ENCODE results near the gene MRPL52. TPM values are rescaled to one million over a fixed set of nuclear protein-coding genes. Genes with fewer than 3 reads are reported as not detected.
A peak's percentile ranks its signal among the peaks of the same experiment; 100 is the strongest.

MRPL52 gene
- total RNA-seq, 2 experiments from 2014 or later: 101 to 112 TPM

GRCh38 chr14:22872033-22872832 is 42.5 kb downstream of the MRPL52 start:
- H3K4me1 Mint-ChIP-seq: peaks cover 26% of the 10 kb centered on the region
- ChIA-PET POLR2A (no interaction called here), CTCF (interaction anchor here (0.6 to 5.2 kb wide), 23 partner anchors 10 to 354 kb away, joined by 3 to 50 read pairs (median 5); partner anchors contain the start of gene REM2)
- peaks cover 31% of the 10 kb centered on the region for H3K36me3 Mint-ChIP-seq (ENCODE audit: low read depth)
- H3K27ac Mint-ChIP-seq: peak overlapping the region; percentile 99
- no peaks in the 10 kb centered on the region for H3K9me3 Mint-ChIP-seq
- peak overlapping the region; percentile 89 for H3K4me3 Mint-ChIP-seq
- DNase-seq: peak; percentile 76
- no peaks in the 10 kb centered on the region for H3K27me3 Mint-ChIP-seq

DNA sequence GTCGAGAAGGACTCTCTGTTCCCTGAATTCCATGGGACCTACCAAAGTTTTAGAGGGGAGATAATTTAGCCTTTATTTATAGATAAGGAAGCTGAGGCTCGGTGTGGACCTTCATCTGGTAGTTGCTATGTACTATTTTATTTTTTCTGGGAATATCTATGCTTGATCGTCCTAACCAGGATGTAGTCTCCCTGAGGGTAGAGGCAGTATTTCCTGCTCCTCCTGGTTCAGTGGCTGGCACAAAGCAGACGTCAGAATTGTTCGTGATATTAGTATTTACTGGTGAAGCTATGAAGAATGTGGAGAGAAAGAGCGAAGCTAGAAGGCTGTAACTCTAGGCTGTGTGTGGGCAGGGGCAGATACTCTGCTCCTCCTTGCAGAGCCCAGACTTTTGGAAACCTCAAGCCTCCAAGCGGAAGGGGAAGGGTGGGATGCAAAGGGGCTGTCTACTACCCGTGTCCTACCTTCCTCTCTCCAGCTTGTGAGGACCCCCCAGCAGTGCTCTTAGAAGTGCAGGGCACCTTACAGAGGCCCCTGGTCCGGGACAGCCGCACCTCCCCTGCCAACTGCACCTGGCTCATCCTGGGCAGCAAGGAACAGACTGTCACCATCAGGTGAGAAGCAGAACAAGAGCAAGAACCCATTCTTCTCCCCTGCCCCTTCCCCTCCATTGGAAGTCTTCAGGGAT is 43.3 kb downstream of the MRPL52 start:
- Mint-ChIP-seq H3K9me3 (no peaks in the 10 kb centered on the region), H3K4me1 (peaks cover 26% of the 10 kb centered on the region), H3K27ac (peak overlapping the region; percentile 91), H3K36me3 (ENCODE audit: low read depth) (peaks cover 33% of the 10 kb centered on the region), H3K4me3 (peak overlapping the region; percentile 89), H3K27me3 (no peaks in the 10 kb centered on the region)
- CTCF ChIA-PET: interaction anchor here (0.6 to 5.2 kb wide), 17 partner anchors 9 to 354 kb away, joined by 3 to 50 read pairs (median 5); partner anchors contain the start of gene REM2
- no peak for DNase-seq
- POLR2A ChIA-PET: no interaction called here

DNA sequence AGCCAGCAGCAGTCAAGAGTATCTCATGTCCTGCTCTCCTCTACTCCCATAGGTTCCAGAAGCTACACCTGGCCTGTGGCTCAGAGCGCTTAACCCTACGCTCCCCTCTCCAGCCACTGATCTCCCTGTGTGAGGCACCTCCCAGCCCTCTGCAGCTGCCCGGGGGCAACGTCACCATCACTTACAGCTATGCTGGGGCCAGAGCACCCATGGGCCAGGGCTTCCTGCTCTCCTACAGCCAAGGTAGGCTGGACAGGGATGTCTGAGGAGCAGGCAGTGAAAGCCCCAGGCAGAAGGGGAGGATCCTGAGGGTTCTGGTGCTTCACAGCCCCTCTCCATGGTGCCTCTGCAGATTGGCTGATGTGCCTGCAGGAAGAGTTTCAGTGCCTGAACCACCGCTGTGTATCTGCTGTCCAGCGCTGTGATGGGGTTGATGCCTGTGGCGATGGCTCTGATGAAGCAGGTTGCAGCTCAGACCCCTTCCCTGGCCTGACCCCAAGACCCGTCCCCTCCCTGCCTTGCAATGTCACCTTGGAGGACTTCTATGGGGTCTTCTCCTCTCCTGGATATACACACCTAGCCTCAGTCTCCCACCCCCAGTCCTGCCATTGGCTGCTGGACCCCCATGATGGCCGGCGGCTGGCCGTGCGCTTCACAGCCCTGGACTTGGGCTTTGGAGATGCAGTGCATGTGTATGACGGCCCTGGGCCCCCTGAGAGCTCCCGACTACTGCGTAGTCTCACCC is 45.5 kb downstream of the MRPL52 start:
- Mint-ChIP-seq H3K4me3 (no peak overlapping the region), H3K4me1 (peaks cover 25% of the 10 kb centered on the region), H3K27me3 (no peaks in the 10 kb centered on the region), H3K9me3 (no peaks in the 10 kb centered on the region), H3K36me3 (ENCODE audit: low read depth) (peaks cover 40% of the 10 kb centered on the region), H3K27ac (peak overlapping the region; percentile 14)
- POLR2A ChIA-PET: no interaction called here
- DNase-seq: no peak
- CTCF ChIA-PET: interaction anchor here (1.4 to 5.2 kb wide), 4 partner anchors 10 to 44 kb away, joined by 4 to 50 read pairs (median 20); no protein-coding TSS in a partner anchor

DNA sequence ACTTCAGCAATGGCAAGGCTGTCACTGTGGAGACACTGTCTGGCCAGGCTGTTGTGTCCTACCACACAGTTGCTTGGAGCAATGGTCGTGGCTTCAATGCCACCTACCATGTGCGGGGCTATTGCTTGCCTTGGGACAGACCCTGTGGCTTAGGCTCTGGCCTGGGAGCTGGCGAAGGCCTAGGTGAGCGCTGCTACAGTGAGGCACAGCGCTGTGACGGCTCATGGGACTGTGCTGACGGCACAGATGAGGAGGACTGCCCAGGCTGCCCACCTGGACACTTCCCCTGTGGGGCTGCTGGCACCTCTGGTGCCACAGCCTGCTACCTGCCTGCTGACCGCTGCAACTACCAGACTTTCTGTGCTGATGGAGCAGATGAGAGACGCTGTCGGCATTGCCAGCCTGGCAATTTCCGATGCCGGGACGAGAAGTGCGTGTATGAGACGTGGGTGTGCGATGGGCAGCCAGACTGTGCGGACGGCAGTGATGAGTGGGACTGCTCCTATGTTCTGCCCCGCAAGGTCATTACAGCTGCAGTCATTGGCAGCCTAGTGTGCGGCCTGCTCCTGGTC is 46.1 kb downstream of the MRPL52 start:
- Mint-ChIP-seq H3K9me3 (no peaks in the 10 kb centered on the region), H3K36me3 (ENCODE audit: low read depth) (peaks cover 40% of the 10 kb centered on the region), H3K27me3 (no peaks in the 10 kb centered on the region), H3K27ac (no peak overlapping the region), H3K4me3 (no peak overlapping the region), H3K4me1 (peaks cover 18% of the 10 kb centered on the region)
- no peak for DNase-seq
- CTCF ChIA-PET: interaction anchor here (1.0 to 1.4 kb wide), 3 partner anchors 11 to 25 kb away, joined by 3 to 4 read pairs (median 3); no protein-coding TSS in a partner anchor
- POLR2A ChIA-PET: no interaction called here

- Mint-ChIP-seq H3K27ac (no peak overlapping the region), H3K4me1 (peaks cover 16% of the 10 kb centered on the region), H3K36me3 (ENCODE audit: low read depth) (peaks cover 40% of the 10 kb centered on the region), H3K9me3 (no peaks in the 10 kb centered on the region), H3K4me3 (no peak overlapping the region), H3K27me3 (peaks cover 5% of the 10 kb centered on the region)
- POLR2A ChIA-PET: no interaction called here
- no peak for DNase-seq
- CTCF ChIA-PET: no interaction called here
Measured at GRCh38 chr14:22877000-22877501, 47.4 kb downstream of the MRPL52 start.

DNA sequence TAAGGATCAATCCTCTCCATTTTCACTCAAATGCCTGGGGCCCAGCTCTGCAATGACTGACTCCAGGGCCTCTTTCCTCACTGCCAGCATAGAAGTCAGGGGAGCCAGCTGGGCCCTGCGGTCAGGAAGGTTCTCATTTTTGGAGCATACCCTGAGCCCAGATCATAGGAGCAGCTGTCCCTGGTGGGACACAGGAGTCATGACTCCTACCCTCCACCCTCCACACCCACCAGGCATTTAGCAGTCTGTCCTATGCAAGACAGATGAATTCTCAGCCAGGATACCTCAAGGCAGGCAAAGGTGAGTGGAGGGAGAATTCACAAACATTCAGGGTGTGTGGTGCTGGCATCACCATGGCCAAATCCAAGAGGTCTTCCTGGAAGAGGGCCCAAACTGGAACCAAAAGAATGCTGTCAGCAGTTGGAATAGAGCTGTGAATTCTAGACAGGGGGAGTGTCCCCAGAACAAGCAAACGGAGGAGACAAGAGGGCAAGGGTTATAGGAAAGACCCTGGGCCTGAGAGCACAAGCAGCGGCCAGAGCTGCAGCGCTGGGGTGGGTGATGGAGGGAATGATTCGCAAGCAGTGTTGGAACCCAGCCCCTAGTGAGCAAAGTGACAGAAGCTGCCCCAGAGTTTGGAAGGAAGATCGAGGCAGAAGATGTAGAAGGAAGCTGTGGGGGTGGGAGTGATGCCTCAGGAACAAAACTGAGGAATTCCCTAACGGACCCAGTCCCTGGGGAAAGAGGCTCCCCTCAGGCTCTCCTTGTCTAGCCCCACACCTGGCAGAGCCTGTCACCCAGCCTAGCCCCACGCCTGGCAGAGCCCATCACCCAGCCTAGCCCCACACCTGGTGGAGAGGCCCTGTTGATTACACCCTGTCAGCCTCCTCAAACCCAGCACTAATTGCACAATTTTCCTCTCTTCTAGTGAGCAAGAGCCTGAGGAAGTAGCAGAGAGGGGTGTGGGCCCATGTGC is 48.9 kb downstream of the MRPL52 start:
- no peak for DNase-seq
- peaks cover 33% of the 10 kb centered on the region for H3K36me3 Mint-ChIP-seq (ENCODE audit: low read depth)
- ChIA-PET CTCF (interaction anchor here (1.1 to 1.7 kb wide), 2 partner anchors 19 to 24 kb away, joined by 3 read pairs; no protein-coding TSS in a partner anchor), POLR2A (no interaction called here)
- H3K27me3 Mint-ChIP-seq: peaks cover 8% of the 10 kb centered on the region
- peaks cover 9% of the 10 kb centered on the region for H3K4me1 Mint-ChIP-seq
- H3K9me3 Mint-ChIP-seq: no peaks in the 10 kb centered on the region
- H3K27ac Mint-ChIP-seq: peak overlapping the region; percentile 20
- no peak overlapping the region for H3K4me3 Mint-ChIP-seq

DNA sequence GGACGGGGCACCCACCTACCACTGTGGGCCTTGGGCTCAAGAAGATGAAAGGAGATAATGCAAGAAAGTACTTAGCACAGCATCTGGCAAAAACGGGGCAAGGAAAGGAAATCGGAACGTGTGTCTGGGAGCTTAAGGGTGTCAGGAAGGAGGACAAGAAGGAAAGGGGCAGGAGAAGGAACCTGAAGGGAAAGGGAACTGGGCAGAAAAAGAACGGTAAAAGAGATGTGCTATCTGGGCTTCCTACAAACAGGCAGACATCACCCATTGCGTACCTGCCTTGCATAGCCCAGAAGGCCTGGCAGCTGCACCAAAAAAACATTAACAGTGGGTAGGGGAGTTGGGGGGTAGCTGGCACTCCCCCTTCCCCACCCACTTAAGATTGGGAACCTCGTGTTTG is 52.4 kb downstream of the MRPL52 start:
- H3K9me3 Mint-ChIP-seq: no peaks in the 10 kb centered on the region
- H3K27ac Mint-ChIP-seq: no peak overlapping the region
- ChIA-PET CTCF (interaction anchor here (0.8 to 3.8 kb wide), 5 partner anchors 9 to 312 kb away, joined by 3 to 27 read pairs (median 7); partner anchors contain the start of gene LRP10), POLR2A (no interaction called here)
- no peak overlapping the region for H3K4me3 Mint-ChIP-seq
- peaks cover 10% of the 10 kb centered on the region for H3K36me3 Mint-ChIP-seq (ENCODE audit: low read depth)
- H3K4me1 Mint-ChIP-seq: peaks cover 21% of the 10 kb centered on the region
- DNase-seq: no peak
- peaks cover 20% of the 10 kb centered on the region for H3K27me3 Mint-ChIP-seq

GRCh38 chr14:22882529-22883172 is 53.0 kb downstream of the MRPL52 start:
- CTCF ChIA-PET: interaction anchor here (1.0 to 7.9 kb wide), 6 partner anchors 10 to 313 kb away, joined by 3 to 61 read pairs (median 10); partner anchors contain the start of genes DAD1 and LRP10
- no peak for DNase-seq
- POLR2A ChIA-PET: no interaction called here
- Mint-ChIP-seq H3K27ac (no peak overlapping the region), H3K27me3 (peaks cover 20% of the 10 kb centered on the region), H3K4me3 (no peak overlapping the region), H3K9me3 (no peaks in the 10 kb centered on the region), H3K36me3 (ENCODE audit: low read depth) (peaks cover 8% of the 10 kb centered on the region), H3K4me1 (peaks cover 27% of the 10 kb centered on the region)

DNA sequence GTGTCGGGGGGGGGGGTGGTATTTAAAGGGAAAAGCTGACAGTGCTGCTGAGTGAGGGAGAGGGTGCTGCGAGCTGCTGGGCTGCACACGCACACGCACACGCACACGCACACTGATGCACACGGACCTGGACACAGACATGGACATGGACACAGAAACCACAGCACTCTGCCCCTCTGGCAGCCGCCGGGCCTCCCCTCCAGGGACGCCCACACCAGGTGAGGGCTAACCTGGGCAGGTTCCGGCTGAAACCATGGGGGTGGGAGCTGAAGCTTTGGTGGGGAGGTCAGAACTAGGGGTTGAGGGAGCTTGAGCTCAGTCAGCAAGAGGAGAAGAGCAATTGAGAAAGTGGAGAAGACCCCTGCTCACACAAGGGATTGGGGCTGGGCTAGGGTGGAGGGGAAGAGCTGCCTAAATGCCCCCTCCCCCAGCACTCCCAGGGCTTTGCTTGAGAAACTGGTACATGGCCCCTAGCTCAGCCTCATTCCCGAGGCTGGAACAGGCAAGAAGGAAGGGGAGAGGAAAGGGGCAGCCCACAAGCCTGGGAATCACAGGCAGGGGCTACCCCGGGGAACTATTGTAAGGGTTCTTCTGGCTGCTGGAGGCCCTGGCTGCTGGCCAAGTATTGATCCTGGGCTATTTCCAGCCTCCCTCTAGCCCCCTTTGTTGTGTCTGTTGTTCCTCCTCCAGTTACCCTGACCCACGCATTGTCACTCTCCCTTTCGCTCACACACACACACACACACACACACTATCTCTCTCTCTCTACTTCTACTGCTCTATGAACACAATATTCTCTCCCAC is 53.7 kb downstream of the MRPL52 start, which contains the start of gene REM2:
Gene REM2, plus strand, starts transcription at position 50 of the 804 bp plus-strand sequence. Its CDS starts 66 bp downstream, at position 116.
- Mint-ChIP-seq H3K4me3 (no peak within 1 kb of the TSS), H3K9me3 (no peaks in the 10 kb centered on the region), H3K27ac (no peak within 1 kb of the TSS), H3K36me3 (ENCODE audit: low read depth) (peaks cover 4% of the 10 kb centered on the region), H3K4me1 (peaks cover 34% of the 10 kb centered on the region), H3K27me3 (peaks cover 20% of the 10 kb centered on the region)
- no peak for DNase-seq
- ChIA-PET POLR2A (no interaction called here), CTCF (interaction anchor here (0.8 to 7.9 kb wide), 6 partner anchors 10 to 294 kb away, joined by 3 to 61 read pairs (median 20); partner anchors contain the start of genes DAD1 and LRP10)

GRCh38 chr14:22884076-22884737 is 54.5 kb downstream of the MRPL52 start:
- POLR2A ChIA-PET: interaction anchor here (0.6 kb wide), 1 partner anchor 59 kb away, joined by 3 read pairs; no protein-coding TSS in a partner anchor
- no peak overlapping the region for H3K4me3 Mint-ChIP-seq

More at GRCh38 chr14:22884076-22884737, 54.5 kb downstream of the MRPL52 start:
- peaks cover 38% of the 10 kb centered on the region for H3K4me1 Mint-ChIP-seq
- H3K9me3 Mint-ChIP-seq: no peaks in the 10 kb centered on the region
- H3K27me3 Mint-ChIP-seq: peaks cover 20% of the 10 kb centered on the region
- no peak for DNase-seq
- H3K36me3 Mint-ChIP-seq (ENCODE audit: low read depth): no peaks in the 10 kb centered on the region
- no peak overlapping the region for H3K27ac Mint-ChIP-seq
- CTCF ChIA-PET: interaction anchor here (0.6 to 7.9 kb wide), 8 partner anchors 11 to 314 kb away, joined by 3 to 61 read pairs (median 12); partner anchors contain the start of gene LRP10

All from activated CD4-positive, alpha-beta T cell treated with anti-CD3 and anti-CD28 coated beads, Interleukin-2, amount 10 ng/mL, durations not matched to agents 7 days and 5 days (primary cell).